GM19099 (cell line): ENCODE data around the gene MDFI.

Experiments
- POLR2A ChIP-seq: IDR thresholded peaks from 3 replicates; pipeline ENCODE4 v1.6.1; 2011; ENCODE audit warnings: low read depth; ENCODE audit not compliant: insufficient read length; ENCODE audit errors: extremely low read depth

The MDFI gene

GRCh38 chr6:41667195-41667594, 28.9 kb downstream of the MDFI start:
- no peak for TF ChIP-seq POLR2A

- no peak for TF ChIP-seq POLR2A
Observed at GRCh38 chr6:41668968-41669367, 30.7 kb downstream of the MDFI start.

GRCh38 chr6:41670703-41671360, 32.6 kb downstream of the MDFI start:
- TF ChIP-seq POLR2A = no peak

- TF ChIP-seq POLR2A = no peak
Observed at GRCh38 chr6:41671376-41671775, 33.1 kb downstream of the MDFI start.

DNA sequence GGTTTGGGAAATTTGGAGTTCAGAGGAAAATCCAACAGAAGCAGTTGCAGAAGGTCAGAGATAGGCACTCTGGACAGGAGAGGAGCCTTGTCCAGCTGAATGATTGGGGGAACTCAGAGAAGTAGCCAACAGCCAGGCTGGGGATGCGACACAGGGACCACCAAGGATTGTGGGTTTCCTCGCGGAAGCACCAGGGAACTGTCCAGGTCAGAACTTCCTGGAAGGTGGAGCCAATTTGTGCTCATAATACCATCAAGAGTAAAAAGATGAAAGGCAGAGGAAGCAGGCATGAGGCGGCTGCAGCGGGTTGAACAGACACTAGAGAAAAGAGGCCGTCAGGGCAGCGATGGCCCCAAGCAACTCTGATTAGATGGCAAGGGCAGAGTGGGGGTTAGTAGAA, 33.7 kb downstream of the MDFI start:
- TF ChIP-seq POLR2A = no peak

- TF ChIP-seq POLR2A = no peak
Observed at GRCh38 chr6:41672816-41673703, 34.8 kb downstream of the MDFI start.

- TF ChIP-seq POLR2A = no peak
Observed at GRCh38 chr6:41673704-41674000, 35.4 kb downstream of the MDFI start.

- no peak for TF ChIP-seq POLR2A
Observed at GRCh38 chr6:41674231-41675000, 36.1 kb downstream of the MDFI start.

DNA sequence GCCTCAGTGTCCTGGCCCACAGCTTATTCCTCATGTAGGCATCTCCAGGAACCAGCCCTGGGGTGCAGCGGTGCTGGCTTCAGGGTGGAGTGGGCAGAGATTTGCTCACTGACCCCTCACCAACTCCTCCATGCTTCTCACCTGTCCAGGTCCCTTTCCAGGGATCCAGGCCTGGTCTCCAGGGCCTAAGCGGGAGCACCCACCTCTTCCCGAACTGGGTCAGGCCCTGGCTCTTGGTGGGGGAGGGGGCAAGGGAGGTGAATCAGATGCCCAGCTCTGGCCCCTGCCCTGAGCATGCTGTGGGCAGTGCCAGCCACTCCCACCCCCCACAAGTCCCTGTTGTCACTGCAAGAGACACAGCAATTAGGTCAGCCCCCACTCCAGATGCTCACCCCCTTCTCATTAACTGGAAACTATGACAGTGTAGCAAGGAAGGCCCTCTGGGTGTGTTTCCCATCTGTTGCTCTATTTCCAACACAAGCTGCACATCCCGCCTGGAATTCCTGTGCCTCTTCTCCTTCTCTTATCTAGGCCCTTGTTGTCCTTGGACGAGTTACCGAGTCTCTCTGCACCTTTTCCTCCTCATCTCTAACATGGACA, 37.0 kb downstream of the MDFI start:
- TF ChIP-seq POLR2A = no peak

GRCh38 chr6:41675992-41676391, 37.7 kb downstream of the MDFI start:
- no peak for TF ChIP-seq POLR2A

DNA sequence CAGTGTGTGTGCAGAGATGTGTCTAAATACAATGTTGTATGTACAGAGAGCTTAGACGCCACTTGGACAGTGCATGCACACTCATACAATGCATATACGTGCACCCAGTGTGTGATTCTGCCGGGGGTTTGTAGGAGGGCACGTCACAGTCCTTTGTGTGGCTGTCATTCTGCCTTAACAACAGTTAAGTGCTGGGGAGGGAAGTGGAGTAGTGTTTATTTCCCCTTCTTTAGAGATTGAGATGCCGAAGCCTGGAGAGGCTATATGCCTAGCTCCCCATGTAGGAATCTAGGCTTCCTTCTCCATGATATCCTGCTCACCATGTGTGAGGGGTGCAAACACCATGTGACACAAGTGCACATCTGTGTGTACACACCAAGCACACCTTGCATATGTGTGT, 38.2 kb downstream of the MDFI start:
- no peak for TF ChIP-seq POLR2A

DNA sequence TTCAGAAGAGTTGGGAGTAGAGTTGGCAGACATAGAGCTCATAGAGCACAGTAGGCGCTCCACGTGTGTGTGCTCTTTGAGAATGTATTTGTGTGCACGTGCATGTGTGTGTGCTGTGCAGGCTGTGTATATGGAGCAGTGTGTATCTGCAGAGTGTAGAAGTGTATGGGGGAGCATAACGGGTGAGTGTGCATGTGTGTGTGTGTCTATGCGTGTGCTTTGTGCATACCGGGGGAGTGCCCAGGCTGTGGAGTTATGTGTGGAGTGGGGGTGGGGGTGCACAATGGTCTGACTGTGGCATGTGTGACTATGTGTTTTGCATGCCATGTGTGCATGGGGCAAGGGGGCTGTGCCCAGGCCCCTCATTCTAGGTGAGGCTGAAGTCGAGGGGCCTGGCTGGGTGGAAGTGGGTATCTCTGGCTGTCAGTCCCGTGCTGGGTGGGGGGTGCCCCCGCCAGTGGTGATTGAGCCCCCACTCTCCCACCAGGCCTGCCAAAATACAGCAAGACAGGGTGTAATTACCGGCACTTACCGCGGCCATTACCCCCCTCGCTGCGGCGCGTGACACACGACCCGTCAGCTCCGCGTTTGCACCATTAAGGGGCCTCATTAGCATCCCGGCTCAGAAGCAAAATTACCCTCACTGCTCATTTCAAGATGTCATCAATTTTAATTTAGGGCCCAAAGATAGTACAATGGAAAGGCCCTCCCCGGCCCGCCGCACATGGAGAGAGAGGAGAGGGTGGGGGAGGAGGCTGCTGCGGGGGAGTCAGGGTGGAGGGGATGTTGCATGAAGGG, 39.1 kb downstream of the MDFI start:
- TF ChIP-seq POLR2A = no peak

DNA sequence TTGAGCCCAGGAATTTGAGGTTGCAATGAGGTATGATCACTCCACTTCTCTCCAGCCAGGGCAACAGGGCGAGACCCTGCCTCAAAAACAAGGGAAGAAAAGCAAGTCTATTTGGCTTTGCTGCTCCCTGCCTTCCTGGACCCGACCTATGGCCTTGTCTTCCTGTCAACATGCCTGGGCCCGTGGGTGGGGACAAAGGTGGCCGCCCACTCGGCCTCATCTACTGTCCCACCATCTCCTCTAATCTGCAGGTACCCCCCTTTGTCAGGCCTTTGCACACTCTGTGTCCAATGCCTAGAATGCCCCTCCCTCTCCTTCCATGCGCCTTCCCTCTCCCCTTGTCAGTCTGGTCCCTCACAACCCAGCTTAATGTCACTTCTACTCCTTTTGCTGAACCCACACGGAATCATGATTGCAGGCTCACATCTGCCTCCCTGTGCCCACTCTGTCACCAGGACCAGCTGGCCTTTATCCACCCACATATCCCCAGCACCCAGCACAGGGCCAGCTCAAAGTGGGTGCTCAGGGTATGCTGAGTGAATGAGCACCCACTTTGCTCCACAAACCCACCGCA, 40.3 kb downstream of the MDFI start:
- TF ChIP-seq POLR2A = no peak

DNA sequence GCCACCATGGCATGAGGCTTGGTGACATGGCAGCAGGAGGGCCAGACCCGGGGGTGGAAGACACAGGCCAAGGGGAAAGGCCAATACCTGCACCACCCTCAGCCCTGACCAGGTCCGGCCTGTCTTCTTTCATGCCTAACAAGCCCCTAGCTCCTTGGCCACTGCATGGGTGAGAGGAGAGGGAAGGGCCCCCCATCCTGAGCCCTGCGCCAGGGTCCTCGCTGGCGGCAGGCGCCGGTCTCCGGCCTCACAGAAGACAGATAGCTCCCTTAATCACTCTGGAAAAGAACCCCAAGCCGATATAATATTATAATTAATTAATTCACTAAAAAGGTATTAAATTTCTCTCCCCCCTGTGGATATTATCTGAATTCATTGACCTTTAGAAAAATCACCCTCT, 41.4 kb downstream of the MDFI start:
- no peak for TF ChIP-seq POLR2A
